ENCODE results near the gene NR2F2.

Gene NR2F2

DNA sequence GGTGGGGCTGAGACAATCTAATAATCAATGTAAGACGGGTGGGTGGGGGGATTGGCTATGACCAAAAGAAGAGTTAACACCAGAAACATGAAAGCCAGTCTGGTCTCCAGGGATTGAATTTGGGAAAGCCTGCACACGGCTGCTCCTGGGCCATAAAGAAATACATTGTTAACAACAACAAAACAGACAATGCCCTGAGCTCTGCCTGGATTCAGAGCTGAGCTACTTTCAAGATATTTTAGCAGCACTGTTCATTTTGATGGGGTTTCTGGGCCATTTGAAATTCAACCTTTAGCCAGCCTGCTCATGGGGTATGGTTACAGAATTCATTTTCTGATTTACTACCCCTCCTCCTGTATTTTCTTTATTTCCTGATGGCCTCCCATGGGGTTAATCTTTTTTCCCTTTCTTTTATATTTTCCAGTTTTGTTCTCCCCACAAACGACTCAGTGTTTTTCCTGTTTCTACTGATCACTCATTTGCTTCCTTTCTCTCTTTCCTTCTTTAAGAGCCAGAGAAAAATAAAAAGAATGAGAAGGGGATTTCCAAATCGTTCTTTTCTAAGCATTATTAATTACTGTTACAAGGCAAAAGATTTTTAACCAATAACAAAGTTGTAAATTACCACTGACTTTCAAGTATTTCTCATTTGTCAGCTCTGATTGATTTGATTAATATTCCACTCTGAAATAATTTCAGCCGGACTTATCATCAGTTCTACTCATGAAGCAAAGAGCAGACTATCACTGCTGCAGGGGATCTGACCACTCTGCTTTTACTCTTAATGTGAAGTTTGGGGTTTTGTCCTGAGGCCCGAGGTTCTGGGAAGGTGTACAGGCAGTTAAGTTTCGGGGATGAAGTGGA lies 19.6 kb downstream of the NR2F2 start:
- no peak overlapping the region for H3K27ac ChIP-seq

DNA sequence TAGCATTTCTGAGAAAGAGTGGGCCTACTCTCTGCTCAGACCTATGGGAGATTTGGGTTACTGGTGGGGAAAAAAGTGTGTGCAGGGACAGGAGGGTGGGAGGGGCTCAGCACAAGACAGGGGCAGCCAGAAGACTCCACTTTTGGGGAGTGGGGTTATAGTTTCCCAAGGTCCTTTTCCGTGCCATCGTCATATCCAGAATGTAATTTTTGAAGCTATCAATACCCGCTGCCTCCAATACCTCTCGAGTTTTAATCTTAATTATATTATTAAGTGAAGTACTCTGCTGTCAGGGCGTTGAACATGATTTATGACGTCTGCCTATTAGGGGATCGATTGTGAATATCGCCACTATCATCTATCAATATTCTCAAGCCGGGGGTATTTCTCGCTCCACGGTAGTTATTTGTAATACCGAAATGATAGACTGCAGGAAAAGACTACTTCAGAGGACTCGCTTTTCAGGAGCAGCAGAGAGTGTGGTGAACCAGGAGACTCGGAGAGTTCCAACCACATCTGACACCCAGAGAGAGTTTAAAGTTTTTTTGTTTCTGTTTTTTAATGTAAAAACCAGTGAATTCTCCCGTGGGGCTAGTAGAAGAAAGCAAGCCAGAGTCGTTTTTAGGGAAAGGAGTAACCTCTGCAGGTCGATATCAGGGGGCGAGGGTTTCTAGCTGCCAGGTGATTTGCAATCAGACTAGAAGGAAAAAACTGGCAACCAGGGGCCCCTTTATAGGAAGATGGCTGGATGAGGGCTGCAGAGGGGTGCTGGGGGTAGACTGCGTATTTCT lies 20.6 kb downstream of the NR2F2 start:
- no peak overlapping the region for H3K27ac ChIP-seq
- TF ChIP-seq, protein P1, sequence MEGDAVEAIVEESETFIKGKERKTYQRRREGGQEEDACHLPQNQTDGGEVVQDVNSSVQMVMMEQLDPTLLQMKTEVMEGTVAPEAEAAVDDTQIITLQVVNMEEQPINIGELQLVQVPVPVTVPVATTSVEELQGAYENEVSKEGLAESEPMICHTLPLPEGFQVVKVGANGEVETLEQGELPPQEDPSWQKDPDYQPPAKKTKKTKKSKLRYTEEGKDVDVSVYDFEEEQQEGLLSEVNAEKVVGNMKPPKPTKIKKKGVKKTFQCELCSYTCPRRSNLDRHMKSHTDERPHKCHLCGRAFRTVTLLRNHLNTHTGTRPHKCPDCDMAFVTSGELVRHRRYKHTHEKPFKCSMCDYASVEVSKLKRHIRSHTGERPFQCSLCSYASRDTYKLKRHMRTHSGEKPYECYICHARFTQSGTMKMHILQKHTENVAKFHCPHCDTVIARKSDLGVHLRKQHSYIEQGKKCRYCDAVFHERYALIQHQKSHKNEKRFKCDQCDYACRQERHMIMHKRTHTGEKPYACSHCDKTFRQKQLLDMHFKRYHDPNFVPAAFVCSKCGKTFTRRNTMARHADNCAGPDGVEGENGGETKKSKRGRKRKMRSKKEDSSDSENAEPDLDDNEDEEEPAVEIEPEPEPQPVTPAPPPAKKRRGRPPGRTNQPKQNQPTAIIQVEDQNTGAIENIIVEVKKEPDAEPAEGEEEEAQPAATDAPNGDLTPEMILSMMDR (IDR thresholded peaks at IDR 0.05) = no peak
- no peak for TF ChIP-seq ZFX (IDR thresholded peaks at IDR 0.05; ENCODE audit: borderline replicate concordance)

More for the DNA sequence above, 19.6 kb downstream of the NR2F2 start:
- no peak for TF ChIP-seq ZFX (IDR thresholded peaks at IDR 0.05; ENCODE audit: borderline replicate concordance)
- TF ChIP-seq, protein P1 (IDR thresholded peaks at IDR 0.05) = no peak

DNA sequence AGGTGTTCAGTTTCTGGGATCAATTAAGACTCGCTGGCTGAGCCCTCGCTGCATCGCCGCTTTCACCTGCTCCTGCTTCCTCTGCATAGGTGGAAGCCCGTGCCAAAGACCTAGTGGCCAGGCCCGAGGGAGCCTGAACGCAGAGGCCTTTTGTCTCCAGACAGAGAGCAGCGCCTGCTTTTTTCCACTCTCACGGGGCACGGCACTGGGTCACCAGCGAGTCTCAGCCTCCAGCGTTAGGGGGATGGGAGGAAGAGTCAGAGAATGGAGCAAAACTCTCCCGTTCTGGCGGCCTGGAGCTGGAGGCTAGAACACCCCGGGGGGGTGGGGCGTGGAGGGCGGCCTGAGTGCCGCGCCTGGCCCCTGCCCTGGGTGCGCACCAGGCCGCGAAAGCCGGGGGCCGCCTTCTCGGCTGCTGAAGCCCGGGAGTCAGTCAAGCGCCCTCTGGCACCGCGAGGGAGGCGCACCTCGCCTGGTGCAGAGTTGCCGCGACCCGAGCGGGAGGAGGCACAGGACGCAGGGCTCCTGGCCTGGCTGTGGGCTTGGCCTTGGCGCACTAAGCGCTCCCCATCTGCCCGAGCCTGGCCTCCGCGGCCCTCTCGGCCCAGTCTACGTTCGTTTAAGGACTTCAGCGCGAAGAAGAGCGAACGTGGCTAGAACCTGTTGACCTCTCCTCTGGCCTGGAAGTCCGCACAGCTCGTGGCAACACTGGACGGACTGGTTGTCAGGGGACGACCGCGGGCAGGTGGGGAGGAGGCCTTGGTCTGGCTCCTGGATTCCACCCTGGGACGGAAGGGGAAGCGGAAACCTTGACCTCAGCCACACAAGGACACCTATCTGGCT lies 21.5 kb downstream of the NR2F2 start:
- no peak for TF ChIP-seq ZFX (IDR thresholded peaks at IDR 0.05; ENCODE audit: borderline replicate concordance)
- TF ChIP-seq, protein P1 (IDR thresholded peaks at IDR 0.05) = no peak
- no peak overlapping the region for H3K27ac ChIP-seq

DNA sequence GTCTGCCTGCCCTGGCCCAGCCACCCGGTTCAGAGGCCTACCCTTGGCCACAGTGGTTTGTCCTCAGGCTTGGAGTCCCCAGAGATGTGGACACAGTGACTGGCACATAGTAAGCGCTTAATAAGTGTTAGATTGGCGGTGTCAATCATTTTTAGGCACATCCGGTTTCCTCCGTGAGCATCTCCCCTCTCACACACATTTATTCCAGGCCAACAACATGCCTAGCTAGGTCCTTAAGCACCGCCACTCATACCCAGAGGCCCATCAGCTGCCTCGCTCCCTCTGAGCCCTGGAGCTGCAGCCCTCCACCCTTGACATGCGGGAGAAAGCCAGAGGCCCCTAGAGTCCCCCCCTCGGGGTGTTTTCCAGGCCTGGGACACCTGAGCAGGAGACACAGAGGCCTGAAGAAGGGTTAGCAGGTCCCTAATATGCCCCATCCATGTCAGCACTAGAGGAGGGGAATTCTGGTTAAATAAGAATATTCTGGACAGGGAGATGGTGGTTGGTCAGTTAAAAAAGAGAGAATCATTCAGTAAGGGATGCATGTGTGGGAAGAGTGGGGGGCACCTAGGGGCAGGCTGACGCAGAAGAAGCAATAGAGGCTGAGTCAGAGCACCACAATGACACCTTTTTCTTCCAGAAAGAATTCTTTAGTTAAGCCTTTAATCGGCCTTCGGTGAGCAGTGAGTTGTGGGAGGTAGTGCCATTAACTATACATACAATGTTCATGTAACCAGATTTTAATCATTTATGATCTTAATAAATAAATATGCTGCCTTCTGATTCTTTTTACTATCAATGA lies 22.3 kb downstream of the NR2F2 start:
- H3K27ac ChIP-seq = no peak overlapping the region
- no peak for TF ChIP-seq ZFX (IDR thresholded peaks at IDR 0.05; ENCODE audit: borderline replicate concordance)
- TF ChIP-seq, protein P1 (IDR thresholded peaks at IDR 0.05) = no peak

DNA sequence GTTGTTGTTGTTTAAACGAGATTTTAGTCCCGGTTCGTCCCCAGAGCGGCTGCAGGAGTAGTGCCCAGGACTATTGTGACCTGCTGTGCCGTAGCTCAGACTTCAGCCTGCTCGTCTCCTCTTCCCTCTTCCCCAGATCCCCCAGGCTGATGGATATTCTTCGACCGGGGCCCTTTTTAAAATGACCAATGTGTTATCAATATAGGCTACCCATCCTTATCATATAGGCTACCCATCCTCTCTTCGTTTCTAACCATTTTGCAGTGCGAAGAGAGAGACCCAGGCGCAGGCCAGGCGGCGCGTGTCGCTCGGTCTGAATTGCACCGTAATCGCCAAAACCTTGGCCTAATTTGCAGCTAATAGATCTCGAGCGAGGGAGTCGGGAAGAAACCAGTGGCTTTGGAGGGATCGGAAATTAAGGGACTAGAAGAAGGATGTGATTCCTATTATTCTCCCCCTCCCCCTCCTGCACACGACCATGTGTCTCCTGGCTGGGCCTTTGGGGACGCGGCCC lies 23.0 kb downstream of the NR2F2 start:
- no peak for TF ChIP-seq ZFX (IDR thresholded peaks at IDR 0.05; ENCODE audit: borderline replicate concordance)
- TF ChIP-seq, protein P1 (IDR thresholded peaks at IDR 0.05) = no peak
- H3K27ac ChIP-seq = no peak overlapping the region

Data from 22Rv1 (cell line).